Breast epithelium (tissue), 3 donors: ENCODE results near the gene PGAM5.
"Not testable (repeated sequence)": the region's sequence is repeated elsewhere in the genome, so short reads cannot be mapped to it uniquely, and the experiment has no call there.

Experiments used
- POLR2A ChIP-seq: fragments of 450-650 bp; IDR thresholded peaks from one replicate; pipeline ENCODE4 v1.6.1; 2016; ENCODE audit warnings: antibody characterized with exemption, mild to moderate bottlenecking, moderate library complexity
- POLR2AphosphoS5 ChIP-seq, 3 donors: sonication (generic); formaldehyde crosslinking; IDR thresholded peaks; one replicate each; pipeline ENCODE4 v1.6.1; 2017; ENCODE audit warnings: antibody characterized with exemption in 3 of 3
- TF ChIP-seq, protein P1 (sequence below), 3 donors: fragments of 450-650 bp; IDR thresholded peaks; one replicate each; pipeline ENCODE4 v1.5.1; 2016 to 2017; ENCODE audit warnings: antibody characterized with exemption in 3 of 3, mild to moderate bottlenecking in 3 of 3, moderate library complexity in 3 of 3

DNA sequence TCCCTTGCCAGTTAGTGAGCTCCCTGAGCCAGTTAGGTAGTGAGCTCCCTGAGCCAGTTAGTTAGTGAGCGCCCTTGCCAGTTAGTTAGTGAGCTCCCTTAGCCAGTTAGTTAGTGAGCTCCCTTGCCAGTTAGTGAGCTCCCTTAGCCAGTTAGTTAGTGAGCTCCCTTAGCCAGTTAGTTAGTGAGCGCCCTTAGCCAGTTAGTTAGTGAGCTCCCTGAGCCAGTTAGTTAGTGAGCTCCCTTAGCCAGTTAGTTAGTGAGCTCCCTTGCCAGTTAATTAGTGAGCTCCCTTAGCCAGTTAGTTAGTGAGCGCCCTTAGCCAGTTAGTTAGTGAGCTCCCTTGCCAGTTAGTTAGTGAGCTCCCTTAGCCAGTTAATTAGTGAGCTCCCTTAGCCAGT lies 18.6 kb upstream of the PGAM5 start:
- TF ChIP-seq, protein P1, sequence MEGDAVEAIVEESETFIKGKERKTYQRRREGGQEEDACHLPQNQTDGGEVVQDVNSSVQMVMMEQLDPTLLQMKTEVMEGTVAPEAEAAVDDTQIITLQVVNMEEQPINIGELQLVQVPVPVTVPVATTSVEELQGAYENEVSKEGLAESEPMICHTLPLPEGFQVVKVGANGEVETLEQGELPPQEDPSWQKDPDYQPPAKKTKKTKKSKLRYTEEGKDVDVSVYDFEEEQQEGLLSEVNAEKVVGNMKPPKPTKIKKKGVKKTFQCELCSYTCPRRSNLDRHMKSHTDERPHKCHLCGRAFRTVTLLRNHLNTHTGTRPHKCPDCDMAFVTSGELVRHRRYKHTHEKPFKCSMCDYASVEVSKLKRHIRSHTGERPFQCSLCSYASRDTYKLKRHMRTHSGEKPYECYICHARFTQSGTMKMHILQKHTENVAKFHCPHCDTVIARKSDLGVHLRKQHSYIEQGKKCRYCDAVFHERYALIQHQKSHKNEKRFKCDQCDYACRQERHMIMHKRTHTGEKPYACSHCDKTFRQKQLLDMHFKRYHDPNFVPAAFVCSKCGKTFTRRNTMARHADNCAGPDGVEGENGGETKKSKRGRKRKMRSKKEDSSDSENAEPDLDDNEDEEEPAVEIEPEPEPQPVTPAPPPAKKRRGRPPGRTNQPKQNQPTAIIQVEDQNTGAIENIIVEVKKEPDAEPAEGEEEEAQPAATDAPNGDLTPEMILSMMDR (IDR thresholded peaks at IDR 0.05), result not testable (repeated sequence)
- not testable (repeated sequence) for TF ChIP-seq POLR2AphosphoS5 (IDR thresholded peaks at IDR 0.05); POLR2A
